Thoracic aorta (tissue), 2 donors: Measurements from ENCODE around the gene PHACTR1. TPM values are rescaled to one million over a fixed set of nuclear protein-coding genes. Genes with fewer than 3 reads are reported as not detected.

Source experiments
- ATAC-seq: fragments of 150-250 bp; one replicate; pipeline ENCODE4 v1.8.0; 2017; ENCODE audit warnings: low read depth; ENCODE audit not compliant: insufficient number of reproducible peaks, low FRiP score
- DNase-seq: peaks from one replicate; pipeline ENCODE4 v3.0.0-alpha.2; 2020; ENCODE audit warnings: low spot score
- H3K27ac ChIP-seq, 2 donors: fragments of 200-600 bp; sonication (generic); 1 replicate in 1 of 2; 2 replicates in 1 of 2; pipeline ENCODE4 v1.5.1; 2016; ENCODE audit warnings: mild to moderate bottlenecking in 2 of 2, moderate library complexity in 2 of 2
- H3K27me3 ChIP-seq: fragments of 200-600 bp; sonication (generic); replicated peaks from 2 replicates; pipeline ENCODE4 v1.6.0; 2016; ENCODE audit warnings: mild to moderate bottlenecking; ENCODE audit not compliant: insufficient read depth
- H3K36me3 ChIP-seq: fragments of 200-600 bp; sonication (generic); one replicate; pipeline ENCODE4 v1.5.1; 2016
- H3K4me1 ChIP-seq, 2 donors: fragments of 200-600 bp; sonication (generic); 1 replicate in 1 of 2; 2 replicates in 1 of 2; pipeline versions ENCODE4 v1.5.1 to v1.6.0; 2016; ENCODE audit warnings: low read depth in 2 of 2, mild to moderate bottlenecking in 1 of 2; ENCODE audit not compliant: control insufficient read depth in 1 of 2
- H3K4me3 ChIP-seq: fragments of 200-600 bp; sonication (generic); 2 replicates; pipeline ENCODE4 v1.5.1; 2016; ENCODE audit warnings: mild to moderate bottlenecking
- H3K9me3 ChIP-seq: fragments of 200-600 bp; sonication (generic); 2 replicates; pipeline ENCODE4 v1.5.1; 2016
- total RNA-seq, 2 donors: library from RNA; depleted of rRNA; stranded (reverse); fragments of >200 nt; gene quantifications; one replicate each; pipeline versions ENCODE4 v1.1.0 to v1.2.3, GENCODE V29; 2016
- TF ChIP-seq, protein P1 (sequence below): fragments of 200-600 bp; sonication (generic); IDR thresholded peaks from one replicate; pipeline ENCODE4 v1.5.1; 2019; ENCODE audit warnings: antibody characterized with exemption

PHACTR1 gene
- total RNA-seq, 2 donors from 2014 or later: 42.9 to 69.1 TPM

GRCh38 chr6:12804952-12805645, 88.5 kb downstream of the PHACTR1 start:
- H3K4me1 ChIP-seq: no peaks in the 10 kb centered on the region
- no peak overlapping the region for H3K27ac ChIP-seq
- TF ChIP-seq, protein P1, sequence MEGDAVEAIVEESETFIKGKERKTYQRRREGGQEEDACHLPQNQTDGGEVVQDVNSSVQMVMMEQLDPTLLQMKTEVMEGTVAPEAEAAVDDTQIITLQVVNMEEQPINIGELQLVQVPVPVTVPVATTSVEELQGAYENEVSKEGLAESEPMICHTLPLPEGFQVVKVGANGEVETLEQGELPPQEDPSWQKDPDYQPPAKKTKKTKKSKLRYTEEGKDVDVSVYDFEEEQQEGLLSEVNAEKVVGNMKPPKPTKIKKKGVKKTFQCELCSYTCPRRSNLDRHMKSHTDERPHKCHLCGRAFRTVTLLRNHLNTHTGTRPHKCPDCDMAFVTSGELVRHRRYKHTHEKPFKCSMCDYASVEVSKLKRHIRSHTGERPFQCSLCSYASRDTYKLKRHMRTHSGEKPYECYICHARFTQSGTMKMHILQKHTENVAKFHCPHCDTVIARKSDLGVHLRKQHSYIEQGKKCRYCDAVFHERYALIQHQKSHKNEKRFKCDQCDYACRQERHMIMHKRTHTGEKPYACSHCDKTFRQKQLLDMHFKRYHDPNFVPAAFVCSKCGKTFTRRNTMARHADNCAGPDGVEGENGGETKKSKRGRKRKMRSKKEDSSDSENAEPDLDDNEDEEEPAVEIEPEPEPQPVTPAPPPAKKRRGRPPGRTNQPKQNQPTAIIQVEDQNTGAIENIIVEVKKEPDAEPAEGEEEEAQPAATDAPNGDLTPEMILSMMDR: no peak
- H3K4me3 ChIP-seq: no peak overlapping the region
- ATAC-seq (no peak), DNase-seq (no peak)
- no peaks in the 10 kb centered on the region for H3K27me3 ChIP-seq
- H3K9me3 ChIP-seq: no peaks in the 10 kb centered on the region
- no peaks in the 10 kb centered on the region for H3K36me3 ChIP-seq

DNA sequence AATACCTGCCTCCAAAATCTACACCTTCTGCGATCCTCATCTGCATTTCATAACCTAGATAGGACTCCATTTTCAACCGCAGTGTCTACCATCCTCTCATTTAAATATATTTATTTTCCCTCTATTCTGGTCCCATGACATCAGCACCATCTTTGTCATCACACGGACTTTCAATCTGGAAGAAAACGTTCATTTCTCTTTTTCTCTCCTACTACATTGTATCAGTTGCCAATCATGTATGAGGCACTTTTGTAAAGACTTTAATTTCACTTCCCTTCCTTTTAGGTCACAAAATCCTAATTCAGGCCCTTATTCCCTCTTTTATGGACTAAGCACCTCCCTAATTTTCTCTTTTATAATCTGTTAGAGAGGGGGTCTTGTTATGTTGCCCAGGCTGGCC, 89.6 kb downstream of the PHACTR1 start:
- TF ChIP-seq, protein P1: no peak
- no peaks in the 10 kb centered on the region for H3K9me3 ChIP-seq
- H3K4me1 ChIP-seq: no peaks in the 10 kb centered on the region
- ATAC-seq (no peak), DNase-seq (no peak)
- H3K27me3 ChIP-seq: no peaks in the 10 kb centered on the region
- H3K36me3 ChIP-seq: no peaks in the 10 kb centered on the region
- H3K4me3 ChIP-seq: no peak overlapping the region
- no peak overlapping the region for H3K27ac ChIP-seq

DNA sequence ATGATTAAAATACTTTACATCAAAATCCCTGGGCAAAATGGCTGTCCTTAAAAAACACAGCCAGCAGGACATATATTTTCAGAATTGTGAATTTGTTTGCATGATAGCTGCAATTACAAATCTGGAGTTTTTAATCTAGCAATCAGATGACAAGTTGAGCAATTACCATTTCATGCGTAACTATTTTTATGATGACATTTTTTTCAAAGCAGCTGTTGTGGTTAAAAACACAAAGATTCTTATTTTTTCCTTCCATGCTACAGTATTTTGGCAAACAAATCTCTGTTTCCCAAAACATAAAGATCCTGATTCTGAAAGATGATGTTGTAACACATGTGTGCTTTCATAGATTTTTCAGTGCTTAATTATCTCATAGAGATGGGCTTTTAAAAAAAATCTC, 90.2 kb downstream of the PHACTR1 start:
- H3K27ac ChIP-seq: no peak overlapping the region
- no peak for DNase-seq
- no peaks in the 10 kb centered on the region for H3K4me1 ChIP-seq
- H3K9me3 ChIP-seq: no peaks in the 10 kb centered on the region
- TF ChIP-seq, protein P1: no peak
- ATAC-seq: no peak
- H3K36me3 ChIP-seq: no peaks in the 10 kb centered on the region
- H3K4me3 ChIP-seq: no peak overlapping the region
- H3K27me3 ChIP-seq: no peaks in the 10 kb centered on the region

GRCh38 chr6:12811519-12811918, 95.0 kb downstream of the PHACTR1 start:
- Histone ChIP-seq H3K36me3 (no peaks in the 10 kb centered on the region), H3K27me3 (no peaks in the 10 kb centered on the region), H3K4me3 (no peak overlapping the region), H3K9me3 (no peaks in the 10 kb centered on the region), H3K4me1 (no peaks in the 10 kb centered on the region), H3K27ac (no peak overlapping the region)
- TF ChIP-seq, protein P1: no peak
- DNase-seq (no peak), ATAC-seq (no peak)

DNA sequence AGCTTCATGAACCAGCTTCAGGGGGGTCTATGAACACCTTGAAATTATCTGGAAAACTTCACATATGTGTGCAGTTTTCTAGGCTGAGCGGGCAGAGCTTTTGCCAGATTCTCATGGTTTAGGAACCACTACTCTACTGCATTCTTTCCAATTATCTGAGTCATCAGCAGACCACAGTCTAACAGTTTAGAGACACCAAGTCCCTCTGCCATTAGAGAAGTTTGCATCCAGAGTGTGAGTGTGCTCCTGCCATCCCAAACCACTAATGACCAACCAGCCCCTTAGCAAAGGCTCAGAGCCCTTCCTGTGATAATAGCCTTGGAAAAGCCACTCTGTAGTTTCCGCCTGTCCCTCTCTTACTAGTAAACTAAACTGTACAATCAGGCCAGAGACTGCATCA, 96.8 kb downstream of the PHACTR1 start:
- DNase-seq: no peak
- H3K4me1 ChIP-seq: no peaks in the 10 kb centered on the region
- TF ChIP-seq, protein P1: no peak

More for the DNA sequence above, 96.8 kb downstream of the PHACTR1 start:
- Histone ChIP-seq H3K4me3 (no peak overlapping the region), H3K36me3 (no peaks in the 10 kb centered on the region), H3K27ac (no peak overlapping the region), H3K27me3 (no peaks in the 10 kb centered on the region), H3K9me3 (no peaks in the 10 kb centered on the region)
- no peak for ATAC-seq
